Osteoblast (primary cell): ENCODE results near the gene GLT1D1. TPM values are rescaled to one million over a fixed set of nuclear protein-coding genes. Genes with fewer than 3 reads are reported as not detected.
A peak's percentile ranks its signal among the peaks of the same experiment; 100 is the strongest.

Source experiments
- DNase-seq: peaks from one replicate; pipeline ENCODE4 v3.0.0; 2011; ENCODE audit warnings: low spot score, mixed read lengths; ENCODE audit not compliant: insufficient read length; ENCODE audit errors: missing footprints
- H2AFZ ChIP-seq: 2 replicates; pipeline ENCODE4 v1.6.0; 2011; ENCODE audit warnings: mild to moderate bottlenecking, low read length
- H3K27ac ChIP-seq: 2 replicates; pipeline ENCODE4 v1.5.1; 2011; ENCODE audit warnings: mild to moderate bottlenecking, low read depth, low read length, moderate library complexity
- H3K27me3 ChIP-seq: 2 replicates; pipeline ENCODE4 v1.6.0; 2012; ENCODE audit warnings: mild to moderate bottlenecking, control low read depth, inconsistent platforms, low read length, moderate library complexity; ENCODE audit not compliant: insufficient read depth
- H3K36me3 ChIP-seq: 2 replicates; pipeline ENCODE4 v1.5.1; 2011; ENCODE audit warnings: mild to moderate bottlenecking, low read length, control low read depth, moderate library complexity; ENCODE audit not compliant: insufficient read depth
- H3K4me1 ChIP-seq: 2 replicates; pipeline ENCODE4 v1.5.1; 2011; ENCODE audit warnings: mild to moderate bottlenecking, low read length, control low read depth, moderate library complexity; ENCODE audit not compliant: insufficient read depth
- H3K4me2 ChIP-seq: 2 replicates; pipeline ENCODE4 v1.6.0; 2011; ENCODE audit warnings: mild to moderate bottlenecking, low read length; ENCODE audit not compliant: insufficient read depth
- H3K4me3 ChIP-seq: fragments of 200-600 bp; sonication (generic); 3 replicates; pipeline ENCODE4 v1.5.1; 2012; ENCODE audit warnings: mild to moderate bottlenecking, low read length, inconsistent platforms; ENCODE audit not compliant: insufficient read depth
- H3K79me2 ChIP-seq: 2 replicates; pipeline ENCODE4 v1.6.0; 2012; ENCODE audit warnings: mild to moderate bottlenecking, low read length, control low read depth, inconsistent platforms; ENCODE audit not compliant: insufficient read depth
- H3K9me3 ChIP-seq: 2 replicates; pipeline ENCODE4 v1.5.1; 2011; ENCODE audit warnings: low read depth, low read length, control low read depth
- H4K20me1 ChIP-seq: 2 replicates; pipeline ENCODE4 v1.6.0; 2012; ENCODE audit warnings: mild to moderate bottlenecking, low read length, control low read depth; ENCODE audit not compliant: insufficient read depth
- total RNA-seq: library from RNA; depleted of rRNA; stranded (reverse); fragments of >200 nt; gene quantifications from 2 replicates; pipeline ENCODE4 v1.2.3, GENCODE V29; 2012
- TF ChIP-seq, protein P1 (sequence below): IDR thresholded peaks from 2 replicates; pipeline ENCODE4 v1.5.1; 2011; ENCODE audit warnings: mild to moderate bottlenecking, low read depth, low read length, moderate library complexity; ENCODE audit errors: extremely low read depth

The GLT1D1 gene
- total RNA-seq, 1 donor, result not detected

DNA sequence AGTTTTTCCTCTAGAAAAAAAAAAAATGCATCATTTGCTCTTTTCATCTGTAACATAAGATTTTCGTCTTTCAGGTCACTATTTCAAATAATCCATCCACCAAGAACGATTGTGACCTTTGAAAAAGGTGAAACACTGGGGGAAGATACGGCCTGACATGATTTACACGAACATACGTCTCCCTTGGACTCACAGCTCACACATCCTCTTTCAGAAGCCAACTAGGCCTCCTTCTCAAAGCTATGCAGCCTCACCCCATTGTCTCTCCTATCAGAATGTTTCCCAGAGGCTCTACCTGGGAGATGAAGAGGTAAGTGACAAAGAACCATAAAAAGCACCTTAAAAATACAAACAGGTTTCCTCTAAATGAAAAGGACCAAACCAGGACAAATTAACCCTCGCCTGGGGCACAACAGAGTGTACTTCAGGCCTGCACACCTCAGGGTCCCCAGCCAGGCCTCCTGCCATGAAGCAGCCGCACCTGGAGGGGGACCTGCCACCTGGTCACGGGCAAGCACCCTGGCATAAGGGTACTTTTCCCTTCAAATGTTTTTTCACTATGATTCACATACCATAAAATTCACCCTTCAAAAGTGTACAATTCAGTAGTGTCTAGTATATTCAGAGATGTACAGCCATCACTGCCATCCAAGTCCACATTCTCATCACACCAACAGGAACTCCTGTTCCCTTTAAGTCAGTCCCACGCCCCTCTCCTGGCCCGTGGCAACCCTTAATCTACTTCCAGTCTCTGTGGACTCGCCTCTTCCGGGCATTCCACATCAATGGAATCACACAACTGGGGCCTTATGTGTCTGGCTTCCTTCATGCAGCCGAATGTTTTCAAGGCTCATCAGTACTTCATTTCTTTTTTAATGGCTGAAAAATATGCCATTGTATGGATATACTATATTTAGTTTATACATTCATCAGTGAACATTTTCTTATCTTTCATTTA is 34.9 kb upstream of the GLT1D1 start:
- peak overlapping the region; percentile 86 for H3K27ac ChIP-seq
- no peaks in the 10 kb centered on the region for H3K9me3 ChIP-seq
- H3K4me1 ChIP-seq, result peaks cover 39% of the 10 kb centered on the region
- H3K4me2 ChIP-seq, result peak overlapping the region; percentile 20
- TF ChIP-seq, protein P1, sequence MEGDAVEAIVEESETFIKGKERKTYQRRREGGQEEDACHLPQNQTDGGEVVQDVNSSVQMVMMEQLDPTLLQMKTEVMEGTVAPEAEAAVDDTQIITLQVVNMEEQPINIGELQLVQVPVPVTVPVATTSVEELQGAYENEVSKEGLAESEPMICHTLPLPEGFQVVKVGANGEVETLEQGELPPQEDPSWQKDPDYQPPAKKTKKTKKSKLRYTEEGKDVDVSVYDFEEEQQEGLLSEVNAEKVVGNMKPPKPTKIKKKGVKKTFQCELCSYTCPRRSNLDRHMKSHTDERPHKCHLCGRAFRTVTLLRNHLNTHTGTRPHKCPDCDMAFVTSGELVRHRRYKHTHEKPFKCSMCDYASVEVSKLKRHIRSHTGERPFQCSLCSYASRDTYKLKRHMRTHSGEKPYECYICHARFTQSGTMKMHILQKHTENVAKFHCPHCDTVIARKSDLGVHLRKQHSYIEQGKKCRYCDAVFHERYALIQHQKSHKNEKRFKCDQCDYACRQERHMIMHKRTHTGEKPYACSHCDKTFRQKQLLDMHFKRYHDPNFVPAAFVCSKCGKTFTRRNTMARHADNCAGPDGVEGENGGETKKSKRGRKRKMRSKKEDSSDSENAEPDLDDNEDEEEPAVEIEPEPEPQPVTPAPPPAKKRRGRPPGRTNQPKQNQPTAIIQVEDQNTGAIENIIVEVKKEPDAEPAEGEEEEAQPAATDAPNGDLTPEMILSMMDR, result no peak
- peak; percentile 96 for DNase-seq
- no peak overlapping the region for H2AFZ ChIP-seq
- H3K4me3 ChIP-seq, result peak overlapping the region; percentile 4
- peaks cover 11% of the 10 kb centered on the region for H3K36me3 ChIP-seq
- peaks cover 98% of the 10 kb centered on the region for H3K79me2 ChIP-seq
- peaks cover 10% of the 10 kb centered on the region for H4K20me1 ChIP-seq
- no peaks in the 10 kb centered on the region for H3K27me3 ChIP-seq

- H3K27me3 ChIP-seq, result no peaks in the 10 kb centered on the region
- TF ChIP-seq, protein P1, result no peak
- peaks cover 89% of the 10 kb centered on the region for H3K79me2 ChIP-seq
- H2AFZ ChIP-seq, result no peak overlapping the region
- no peak overlapping the region for H3K4me2 ChIP-seq
- peaks cover 43% of the 10 kb centered on the region for H3K4me1 ChIP-seq
- H3K9me3 ChIP-seq, result no peaks in the 10 kb centered on the region
- peaks cover 3% of the 10 kb centered on the region for H3K36me3 ChIP-seq
- DNase-seq, result no peak
- H3K27ac ChIP-seq, result peak overlapping the region; percentile 86
- peaks cover 10% of the 10 kb centered on the region for H4K20me1 ChIP-seq
- no peak overlapping the region for H3K4me3 ChIP-seq
Measured at GRCh38 chr12:128819293-128820144, 33.8 kb upstream of the GLT1D1 start.

GRCh38 chr12:128820253-128820652 is 33.0 kb upstream of the GLT1D1 start:
- Histone ChIP-seq H2AFZ (no peak overlapping the region), H3K4me1 (peaks cover 46% of the 10 kb centered on the region), H3K4me2 (no peak overlapping the region)

More at GRCh38 chr12:128820253-128820652, 33.0 kb upstream of the GLT1D1 start:
- Histone ChIP-seq H3K9me3 (no peaks in the 10 kb centered on the region), H3K27ac (no peak overlapping the region), H3K36me3 (peaks cover 3% of the 10 kb centered on the region), H3K79me2 (peaks cover 82% of the 10 kb centered on the region), H3K27me3 (no peaks in the 10 kb centered on the region), H4K20me1 (peaks cover 10% of the 10 kb centered on the region), H3K4me3 (no peak overlapping the region)
- no peak for DNase-seq
- TF ChIP-seq, protein P1, result no peak
